GM19468 (cell line): ENCODE results near the gene USP53.
"Not testable (repeated sequence)": the region's sequence is repeated elsewhere in the genome, so short reads cannot be mapped to it uniquely, and the experiment has no call there.

ENCODE experiments used
- ATAC-seq: cut with Tn5 transposase; IDR thresholded peaks from one replicate; pipeline ENCODE4 v1.9.1; 2021; ENCODE audit warnings: mild to moderate bottlenecking, moderate library complexity, moderate number of reproducible peaks; ENCODE audit not compliant: unreplicated experiment; ENCODE audit errors: extremely low read depth

The USP53 gene

GRCh38 chr4:119307606-119308005 is 95.1 kb downstream of the USP53 start:
- no peak for ATAC-seq

GRCh38 chr4:119310826-119311225 is 98.3 kb downstream of the USP53 start:
- ATAC-seq: no peak

GRCh38 chr4:119313237-119313636 is 100.7 kb downstream of the USP53 start:
- no peak for ATAC-seq

- ATAC-seq: no peak
These were observed 101.8 kb downstream of the USP53 start for GRCh38 chr4:119314356-119314755.

- no peak for ATAC-seq
These were observed 102.5 kb downstream of the USP53 start for GRCh38 chr4:119315036-119315435.

- no peak for ATAC-seq
These were observed 105.5 kb downstream of the USP53 start for GRCh38 chr4:119317990-119318389.

- no peak for ATAC-seq
These were observed 109.6 kb downstream of the USP53 start, which contains the start of gene FABP2 for GRCh38 chr4:119321921-119322687. FABP2 (minus strand) TSS chr4:119322138; CDS start chr4:119322102, 36 bp downstream.

GRCh38 chr4:119328695-119329094 is 116.2 kb downstream of the USP53 start:
- ATAC-seq: no peak

- ATAC-seq: no peak
These were observed 117.5 kb downstream of the USP53 start for GRCh38 chr4:119329835-119330620.

GRCh38 chr4:119336332-119336979 is 123.9 kb downstream of the USP53 start:
- not testable (repeated sequence) for ATAC-seq

GRCh38 chr4:119337010-119337409 is 124.5 kb downstream of the USP53 start:
- ATAC-seq: no peak

- ATAC-seq: not testable (repeated sequence)
These were observed 127.4 kb downstream of the USP53 start for GRCh38 chr4:119339895-119340294.

- not testable (repeated sequence) for ATAC-seq
These were observed 130.8 kb downstream of the USP53 start for GRCh38 chr4:119343293-119343692.
